Progenitor cell of endocrine pancreas (in vitro differentiated cells): Measurements from ENCODE around the gene HDAC8. TPM values are rescaled to one million over a fixed set of nuclear protein-coding genes. Genes with fewer than 3 reads are reported as not detected.

Source experiments
- DNase-seq: peaks from one replicate; pipeline ENCODE4 v3.0.0; 2021; ENCODE audit warnings: low spot score; ENCODE audit not compliant: unreplicated experiment
- H3K27ac Mint-ChIP-seq: 2 replicates; pipeline ENCODE4 v1.8.0; 2021; ENCODE audit warnings: mild to moderate bottlenecking, moderate library complexity, mixed read lengths
- H3K27me3 Mint-ChIP-seq: 2 replicates; pipeline ENCODE4 v1.8.0; 2021; ENCODE audit warnings: mixed read lengths
- H3K36me3 Mint-ChIP-seq: 2 replicates; pipeline ENCODE4 v1.8.0; 2022; ENCODE audit warnings: mixed read lengths; ENCODE audit not compliant: insufficient read depth
- H3K4me1 Mint-ChIP-seq: 2 replicates; pipeline ENCODE4 v1.8.0; 2021; ENCODE audit warnings: low read depth, mixed read lengths
- H3K4me3 Mint-ChIP-seq: 2 replicates; pipeline ENCODE4 v1.8.0; 2021; ENCODE audit warnings: low read depth, mild to moderate bottlenecking, moderate library complexity, mixed read lengths
- H3K9me3 Mint-ChIP-seq: 2 replicates; pipeline ENCODE4 v1.8.0; 2021; ENCODE audit warnings: low read depth, mixed read lengths
- total RNA-seq: library from RNA; stranded (reverse); gene quantifications from 2 replicates; pipeline ENCODE4 v1.2.1, GENCODE V29; 2021
- TF ChIP-seq, protein P1 (sequence below): fragments of 200-600 bp; sonication (generic); IDR thresholded peaks from one replicate; pipeline ENCODE4 v1.5.0; 2021; ENCODE audit warnings: antibody characterized with exemption, mild to moderate bottlenecking; ENCODE audit not compliant: unreplicated experiment

Gene HDAC8
- total RNA-seq, 1 donor from 2014 or later: 38.4 TPM

DNA sequence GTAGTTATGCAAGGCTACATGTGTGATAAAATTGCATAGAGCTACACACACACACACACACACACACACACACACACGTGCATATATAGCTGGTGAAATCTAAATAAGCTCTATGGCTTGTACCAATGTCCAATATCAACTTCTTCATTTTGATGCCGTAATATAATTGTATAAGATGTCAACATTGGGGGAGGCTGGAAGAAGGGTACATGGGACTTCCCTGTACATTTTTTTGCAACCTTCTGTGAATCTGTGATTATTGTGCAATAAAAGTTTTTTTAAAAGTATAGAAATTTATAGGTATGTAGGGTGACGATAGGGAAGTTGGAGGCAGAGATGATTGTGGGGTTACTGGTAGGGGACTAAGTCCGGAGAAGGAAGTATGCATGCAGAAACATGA lies 105.5 kb downstream of the HDAC8 start:
- H3K4me3 Mint-ChIP-seq: no peak overlapping the region
- peaks cover 12% of the 10 kb centered on the region for H3K36me3 Mint-ChIP-seq
- H3K9me3 Mint-ChIP-seq: peaks cover 22% of the 10 kb centered on the region

DNA sequence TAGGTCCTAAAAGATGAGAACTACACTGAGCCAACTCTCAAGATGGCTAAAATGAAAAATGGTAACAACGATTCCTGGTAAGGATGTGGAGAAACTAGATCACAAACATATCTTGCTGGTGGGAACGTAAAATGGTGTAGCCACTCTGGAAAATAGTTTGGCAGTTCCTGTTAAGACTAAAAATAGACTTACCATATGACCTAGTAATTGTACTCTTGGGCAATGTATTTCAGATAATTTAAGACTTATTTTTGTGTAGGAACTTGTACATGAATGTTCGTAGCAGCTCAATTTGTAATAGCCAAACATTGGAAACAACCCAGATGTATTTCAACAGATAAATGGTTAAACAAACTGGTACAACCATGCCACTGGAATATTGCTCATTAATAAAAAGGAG lies 106.2 kb downstream of the HDAC8 start:
- no peaks in the 10 kb centered on the region for H3K4me1 Mint-ChIP-seq
- no peaks in the 10 kb centered on the region for H3K27me3 Mint-ChIP-seq
- no peak overlapping the region for H3K4me3 Mint-ChIP-seq
- no peak overlapping the region for H3K27ac Mint-ChIP-seq
- no peak for DNase-seq
- peaks cover 22% of the 10 kb centered on the region for H3K9me3 Mint-ChIP-seq
- TF ChIP-seq, protein P1, sequence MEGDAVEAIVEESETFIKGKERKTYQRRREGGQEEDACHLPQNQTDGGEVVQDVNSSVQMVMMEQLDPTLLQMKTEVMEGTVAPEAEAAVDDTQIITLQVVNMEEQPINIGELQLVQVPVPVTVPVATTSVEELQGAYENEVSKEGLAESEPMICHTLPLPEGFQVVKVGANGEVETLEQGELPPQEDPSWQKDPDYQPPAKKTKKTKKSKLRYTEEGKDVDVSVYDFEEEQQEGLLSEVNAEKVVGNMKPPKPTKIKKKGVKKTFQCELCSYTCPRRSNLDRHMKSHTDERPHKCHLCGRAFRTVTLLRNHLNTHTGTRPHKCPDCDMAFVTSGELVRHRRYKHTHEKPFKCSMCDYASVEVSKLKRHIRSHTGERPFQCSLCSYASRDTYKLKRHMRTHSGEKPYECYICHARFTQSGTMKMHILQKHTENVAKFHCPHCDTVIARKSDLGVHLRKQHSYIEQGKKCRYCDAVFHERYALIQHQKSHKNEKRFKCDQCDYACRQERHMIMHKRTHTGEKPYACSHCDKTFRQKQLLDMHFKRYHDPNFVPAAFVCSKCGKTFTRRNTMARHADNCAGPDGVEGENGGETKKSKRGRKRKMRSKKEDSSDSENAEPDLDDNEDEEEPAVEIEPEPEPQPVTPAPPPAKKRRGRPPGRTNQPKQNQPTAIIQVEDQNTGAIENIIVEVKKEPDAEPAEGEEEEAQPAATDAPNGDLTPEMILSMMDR: no peak
- peaks cover 12% of the 10 kb centered on the region for H3K36me3 Mint-ChIP-seq

More for the DNA sequence above, 105.5 kb downstream of the HDAC8 start:
- TF ChIP-seq, protein P1: no peak
- H3K27ac Mint-ChIP-seq: no peak overlapping the region
- no peak for DNase-seq
- H3K4me1 Mint-ChIP-seq: no peaks in the 10 kb centered on the region
- no peaks in the 10 kb centered on the region for H3K27me3 Mint-ChIP-seq

DNA sequence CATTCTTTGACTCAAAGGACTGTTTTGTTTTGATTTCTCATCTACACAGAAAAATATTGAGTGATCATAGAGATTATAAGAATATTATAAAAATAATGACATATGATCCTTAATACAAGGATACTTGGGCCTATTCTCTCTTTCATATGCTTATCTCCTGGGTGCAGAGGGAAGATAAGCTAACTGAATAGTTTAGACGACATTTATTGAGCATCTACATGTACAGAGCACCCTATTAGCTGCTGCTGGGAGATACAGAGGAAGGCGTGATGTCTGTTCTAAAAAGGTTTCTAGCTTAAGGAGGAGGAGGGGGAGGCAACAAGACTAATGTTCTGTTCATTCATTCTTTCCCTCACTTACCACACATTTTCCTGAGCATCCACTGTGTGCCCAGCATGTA lies 106.8 kb downstream of the HDAC8 start:
- H3K36me3 Mint-ChIP-seq: peaks cover 10% of the 10 kb centered on the region
- H3K9me3 Mint-ChIP-seq: peaks cover 20% of the 10 kb centered on the region
- H3K27me3 Mint-ChIP-seq: no peaks in the 10 kb centered on the region
- no peak for DNase-seq
- TF ChIP-seq, protein P1: no peak
- no peak overlapping the region for H3K27ac Mint-ChIP-seq
- H3K4me1 Mint-ChIP-seq: no peaks in the 10 kb centered on the region
- H3K4me3 Mint-ChIP-seq: no peak overlapping the region

DNA sequence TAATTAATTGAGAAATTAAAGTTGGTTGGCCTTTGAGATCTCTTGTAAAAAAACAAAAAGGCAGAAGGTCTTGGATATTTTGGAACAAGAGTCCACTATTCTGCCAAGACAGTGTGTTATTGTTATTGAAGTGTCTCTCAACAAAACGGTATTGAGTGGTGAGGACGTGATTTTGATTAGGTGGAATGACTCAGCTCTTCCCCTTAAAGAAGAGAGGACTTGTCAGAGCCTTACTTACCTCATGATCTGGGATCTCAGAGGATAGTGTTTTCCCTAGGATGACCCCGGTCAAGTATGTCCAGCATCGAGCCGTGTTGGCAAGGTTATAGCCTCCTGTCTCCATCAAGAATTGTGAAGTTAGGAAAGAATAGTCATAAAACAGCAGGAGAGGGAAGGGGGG lies 110.9 kb downstream of the HDAC8 start:
- TF ChIP-seq, protein P1: no peak
- Mint-ChIP-seq H3K36me3 (peaks cover 6% of the 10 kb centered on the region), H3K27me3 (no peaks in the 10 kb centered on the region), H3K4me1 (no peaks in the 10 kb centered on the region), H3K27ac (no peak overlapping the region), H3K4me3 (no peak overlapping the region), H3K9me3 (peaks cover 4% of the 10 kb centered on the region)
- no peak for DNase-seq

DNA sequence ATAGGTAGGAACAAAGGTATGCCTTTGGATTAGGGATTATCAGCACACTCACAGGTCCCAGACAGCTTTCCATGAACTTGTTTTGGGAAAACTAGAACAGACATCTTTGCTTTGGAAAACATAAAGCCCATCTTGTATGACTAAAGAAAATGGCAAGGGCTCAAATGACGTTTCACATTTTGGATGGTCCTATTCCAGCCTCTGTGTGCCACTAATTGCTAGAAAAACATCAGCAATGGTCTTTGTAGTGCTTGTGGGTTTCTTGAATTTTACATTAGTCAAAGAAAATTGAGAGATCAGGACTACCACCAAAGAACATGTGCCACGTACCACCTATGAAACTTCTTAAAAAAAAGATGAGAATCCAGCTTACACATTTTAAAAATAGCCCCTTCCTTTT lies 111.4 kb downstream of the HDAC8 start:
- Mint-ChIP-seq H3K4me1 (no peaks in the 10 kb centered on the region), H3K27ac (no peak overlapping the region), H3K9me3 (peaks cover 4% of the 10 kb centered on the region), H3K4me3 (no peak overlapping the region), H3K36me3 (peaks cover 8% of the 10 kb centered on the region), H3K27me3 (no peaks in the 10 kb centered on the region)
- no peak for DNase-seq
- TF ChIP-seq, protein P1: no peak
